ENCODE data around the gene UBR3. TPM values are rescaled to one million over a fixed set of nuclear protein-coding genes. Genes with fewer than 3 reads are reported as not detected.

The UBR3 gene
- total RNA-seq, 4 donors from 2014 or later = 40.0 to 147 (median 87.7) TPM

- Histone ChIP-seq H3K4me1 (peaks cover 0 to 7% of the 10 kb centered on the region in 2 donors), H3K36me3 (no peaks in the 10 kb centered on the region), H3K27ac (peak overlapping the region; percentile 81 to 84), H3K4me3 (peak overlapping the region; percentile 77 to 82), H3K27me3 (no peaks in the 10 kb centered on the region), H3K9me3 (no peaks in the 10 kb centered on the region)
- intact Hi-C loops (cut with DNase I; ENCODE audit: low total_unique reads) = loop anchor here (10.0 kb wide), 1 partner anchor 51 kb away; no protein-coding TSS in a partner anchor
- TF ChIP-seq POLR2A (IDR thresholded peaks at IDR 0.05) = no peak
- TF ChIP-seq CTCF (IDR thresholded peaks at IDR 0.05) = no peak
- DNase-seq = no peak
Observed at GRCh38 chr2:169823996-169824372, 3.3 kb upstream of the UBR3 start.

GRCh38 chr2:169824373-169825333 lies 2.6 kb upstream of the UBR3 start, which contains the start of gene METTL5:
TSS of gene METTL5 (minus strand) at chr2:169824905. CDS start at chr2:169824597, 308 bp downstream.
- Histone ChIP-seq H3K27me3 (no peaks in the 10 kb centered on the region), H3K4me3 (peak within 1 kb of the TSS; percentile 77 to 82), H3K4me1 (peaks cover 0 to 7% of the 10 kb centered on the region in 2 donors), H3K36me3 (no peaks in the 10 kb centered on the region), H3K27ac (peak within 1 kb of the TSS; percentile 81 to 84), H3K9me3 (no peaks in the 10 kb centered on the region)
- intact Hi-C loops (cut with DNase I; ENCODE audit: low total_unique reads) = loop anchor here (5.0 to 10.0 kb wide), 2 partner anchors 50 to 103 kb away; no protein-coding TSS in a partner anchor
- peak; percentile 76 to 83 for DNase-seq
- peak in 1 of 2 donors; percentile 71 for TF ChIP-seq POLR2A (IDR thresholded peaks at IDR 0.05)
- TF ChIP-seq CTCF (IDR thresholded peaks at IDR 0.05) = peak; percentile 82 to 99 (median 98)

- no peaks in the 10 kb centered on the region for H3K27me3 ChIP-seq
- peaks cover 0 to 17% of the 10 kb centered on the region in 2 donors for H3K4me1 ChIP-seq
- peak overlapping the region; percentile 77 to 98 for H3K4me3 ChIP-seq
- TF ChIP-seq POLR2A (IDR thresholded peaks at IDR 0.05) = no peak
- no peak for TF ChIP-seq CTCF (IDR thresholded peaks at IDR 0.05)
- H3K27ac ChIP-seq = peak overlapping the region; percentile 92 to 93
- peak in 1 of 2 donors; percentile 41 for DNase-seq
- intact Hi-C loops (cut with DNase I; ENCODE audit: low total_unique reads) = loop anchor here (5.0 to 10.0 kb wide), 2 partner anchors 47 to 99 kb away; no protein-coding TSS in a partner anchor
- no peaks in the 10 kb centered on the region for H3K36me3 ChIP-seq
- H3K9me3 ChIP-seq = no peaks in the 10 kb centered on the region
Observed at GRCh38 chr2:169828141-169828811, 1.0 kb downstream of the UBR3 start.

- Histone ChIP-seq H3K36me3 (no peaks in the 10 kb centered on the region), H3K4me3 (no peak overlapping the region), H3K27me3 (no peaks in the 10 kb centered on the region), H3K9me3 (no peaks in the 10 kb centered on the region), H3K27ac (no peak overlapping the region), H3K4me1 (peaks cover 4 to 20% of the 10 kb centered on the region in 2 donors)
- intact Hi-C loops (cut with DNase I; ENCODE audit: low total_unique reads) = no loop called here
- TF ChIP-seq POLR2A (IDR thresholded peaks at IDR 0.05) (no peak), CTCF (IDR thresholded peaks at IDR 0.05) (no peak)
- DNase-seq = no peak
Observed at GRCh38 chr2:169834401-169834800, 7.1 kb downstream of the UBR3 start.
